H9 (cell line): ENCODE data around the gene ACOT6. TPM values are rescaled to one million over a fixed set of nuclear protein-coding genes. Genes with fewer than 3 reads are reported as not detected.

Experiments used
- DNase-seq: peaks from one replicate; pipeline ENCODE4 v3.0.0-alpha.2; 2017
- H2AFZ ChIP-seq: one replicate; pipeline ENCODE4 v1.6.1; 2013; ENCODE audit warnings: mild to moderate bottlenecking, low read length, control low read depth, moderate library complexity
- H2AK5ac ChIP-seq: 2 replicates; pipeline ENCODE4 v1.6.1; 2013; ENCODE audit warnings: low read length, control low read depth, mixed read lengths; ENCODE audit not compliant: insufficient read length
- H2BK120ac ChIP-seq: one replicate; pipeline ENCODE4 v1.6.1; 2013; ENCODE audit warnings: low read depth, mild to moderate bottlenecking, low read length, control low read depth, inconsistent platforms; ENCODE audit not compliant: poor library complexity, severe bottlenecking
- H2BK12ac ChIP-seq: 2 replicates; pipeline ENCODE4 v1.6.1; 2013; ENCODE audit warnings: low read length, control low read depth, mixed read lengths, low read depth; ENCODE audit not compliant: insufficient read length
- H2BK15ac ChIP-seq: 2 replicates; pipeline ENCODE4 v1.6.1; 2013; ENCODE audit warnings: low read depth, low read length, control low read depth
- H2BK20ac ChIP-seq: one replicate; pipeline ENCODE4 v1.6.1; 2013; ENCODE audit warnings: low read depth, mild to moderate bottlenecking, low read length, control low read depth, inconsistent platforms; ENCODE audit not compliant: poor library complexity, severe bottlenecking
- H2BK5ac ChIP-seq: 2 replicates; pipeline ENCODE4 v1.6.1; 2013; ENCODE audit warnings: low read length, control low read depth, mixed read lengths; ENCODE audit not compliant: insufficient read length
- H3K14ac ChIP-seq: 2 replicates; pipeline ENCODE4 v1.6.1; 2013; ENCODE audit warnings: low read length, control low read depth; ENCODE audit not compliant: insufficient read depth
- H3K18ac ChIP-seq: 2 replicates; pipeline ENCODE4 v1.6.1; 2013; ENCODE audit warnings: low read depth, mild to moderate bottlenecking, mixed read lengths, low read length, control low read depth; ENCODE audit not compliant: insufficient read length
- H3K23ac ChIP-seq: 2 replicates; pipeline ENCODE4 v1.6.1; 2013; ENCODE audit warnings: low read length, control low read depth, mixed read lengths, low read depth; ENCODE audit not compliant: insufficient read length
- H3K23me2 ChIP-seq: 2 replicates; pipeline ENCODE4 v1.6.1; 2013; ENCODE audit warnings: low read depth, mild to moderate bottlenecking, mixed read lengths, low read length, control low read depth; ENCODE audit not compliant: insufficient read length, poor library complexity, severe bottlenecking
- H3K27ac ChIP-seq: 2 replicates; pipeline ENCODE4 v1.5.1; 2013; ENCODE audit warnings: low read length, control low read depth, mixed read lengths, low read depth; ENCODE audit not compliant: insufficient read length
- H3K27me3 ChIP-seq: 2 replicates; pipeline ENCODE4 v1.6.1; 2013; ENCODE audit warnings: low read length, control low read depth, inconsistent platforms; ENCODE audit not compliant: insufficient read depth
- H3K4ac ChIP-seq: 2 replicates; pipeline ENCODE4 v1.6.1; 2013; ENCODE audit warnings: low read depth, mild to moderate bottlenecking, control low read depth, inconsistent platforms, low read length, moderate library complexity
- H3K4me1 ChIP-seq: 2 replicates; pipeline ENCODE4 v1.6.1; 2013; ENCODE audit warnings: low read length, control low read depth, inconsistent platforms; ENCODE audit not compliant: insufficient read depth
- H3K4me2 ChIP-seq: 2 replicates; pipeline ENCODE4 v1.6.1; 2013; ENCODE audit warnings: low read length, control low read depth, mixed read lengths; ENCODE audit not compliant: insufficient read length, insufficient read depth
- H3K56ac ChIP-seq: 2 replicates; pipeline ENCODE4 v1.6.1; 2013; ENCODE audit warnings: low read depth, mild to moderate bottlenecking, mixed read lengths, low read length, control low read depth; ENCODE audit not compliant: insufficient read length
- H3K79me1 ChIP-seq: 2 replicates; pipeline ENCODE4 v1.6.1; 2013; ENCODE audit warnings: low read depth, mild to moderate bottlenecking, moderate library complexity, low read length, control low read depth, inconsistent platforms; ENCODE audit not compliant: insufficient read depth, poor library complexity, severe bottlenecking
- H3K79me2 ChIP-seq: 2 replicates; pipeline ENCODE4 v1.6.1; 2013; ENCODE audit warnings: low read length, control low read depth, inconsistent platforms; ENCODE audit not compliant: insufficient read depth
- H3K9ac ChIP-seq: 2 replicates; pipeline ENCODE4 v1.6.1; 2013; ENCODE audit warnings: low read length, control low read depth, mixed read lengths; ENCODE audit not compliant: insufficient read length; ENCODE audit errors: extremely low read depth
- H3K9me3 ChIP-seq: one replicate; pipeline ENCODE4 v1.6.1; 2013; ENCODE audit warnings: low read depth, low read length, inconsistent platforms; ENCODE audit not compliant: control insufficient read depth
- H3T11ph ChIP-seq: one replicate; pipeline ENCODE4 v1.6.1; 2013; ENCODE audit warnings: mild to moderate bottlenecking, low read length, control low read depth, inconsistent platforms
- H4K20me1 ChIP-seq: one replicate; pipeline ENCODE4 v1.6.1; 2013; ENCODE audit not compliant: control insufficient read depth, insufficient read length, insufficient read depth
- H4K5ac ChIP-seq: 2 replicates; pipeline ENCODE4 v1.6.1; 2013; ENCODE audit warnings: low read depth, mild to moderate bottlenecking, mixed read lengths, low read length, control low read depth; ENCODE audit not compliant: insufficient read length
- H4K8ac ChIP-seq: replicated peaks from 2 replicates; pipeline ENCODE4 v1.6.1; 2013; ENCODE audit warnings: low read length, control low read depth, mixed read lengths, low read depth; ENCODE audit not compliant: insufficient read length
- H4K91ac ChIP-seq: 2 replicates; pipeline ENCODE4 v1.6.1; 2013; ENCODE audit warnings: low read depth, mild to moderate bottlenecking, moderate library complexity, mixed read lengths, low read length, control low read depth; ENCODE audit not compliant: insufficient read length
- H3K27ac Mint-ChIP-seq, 3 experiments: 2 replicates in 2 of 3; 3 replicates in 1 of 3; pipeline ENCODE4 v1.8.0; 2020 to 2021; ENCODE audit warnings: mixed read lengths in 3 of 3, mild to moderate bottlenecking in 1 of 3, moderate library complexity in 1 of 3
- H3K27me3 Mint-ChIP-seq: 2 replicates; pipeline ENCODE4 v1.8.0; 2021; ENCODE audit warnings: low read depth, mild to moderate bottlenecking, moderate library complexity, mixed read lengths
- H3K36me3 Mint-ChIP-seq, 3 experiments: 2 replicates in 2 of 3; 3 replicates in 1 of 3; pipeline ENCODE4 v1.8.0; 2020 to 2021; ENCODE audit warnings: low read depth in 3 of 3, mixed read lengths in 3 of 3; ENCODE audit not compliant: insufficient read depth in 1 of 3
- H3K4me1 Mint-ChIP-seq, 2 experiments: 2 replicates each; pipeline ENCODE4 v1.8.0; 2020; ENCODE audit warnings: mixed read lengths in 2 of 2
- H3K4me3 Mint-ChIP-seq, 2 experiments: 2 replicates in 1 of 2; 3 replicates in 1 of 2; pipeline ENCODE4 v1.8.0; 2020 to 2021; ENCODE audit warnings: mild to moderate bottlenecking in 2 of 2, mixed read lengths in 2 of 2, moderate library complexity in 1 of 2
- H3K9me3 Mint-ChIP-seq, 2 experiments: 2 replicates in 1 of 2; 3 replicates in 1 of 2; pipeline ENCODE4 v1.8.0; 2020; ENCODE audit warnings: mild to moderate bottlenecking in 2 of 2, mixed read lengths in 2 of 2, moderate library complexity in 1 of 2
- WGBS: extraction: QIAGEN DNeasy Blood & Tissue Kit; methylation state at CpG from one replicate; pipeline ENCODE4 v1.1.7; 2013; ENCODE audit warnings: missing lambda C conversion rate, low lambda C conversion rate, mixed read lengths; ENCODE audit not compliant: insufficient read length; ENCODE audit errors: extremely low coverage; 5-methylcytosine and 5-hydroxymethylcytosine counted together
- total RNA-seq: library from RNA; stranded (reverse); gene quantifications from 2 replicates; pipeline ENCODE4 v1.2.1, GENCODE V29; 2021
- TF ChIP-seq, protein P1 (sequence below): fragments of 200-600 bp; sonication (generic); conservative IDR thresholded peaks from 3 replicates; pipeline ENCODE4 v1.8.0; 2021; ENCODE audit warnings: antibody characterized with exemption, mild to moderate bottlenecking

ACOT6 gene
- total RNA-seq, 1 experiment from 2014 or later, result not detected

DNA sequence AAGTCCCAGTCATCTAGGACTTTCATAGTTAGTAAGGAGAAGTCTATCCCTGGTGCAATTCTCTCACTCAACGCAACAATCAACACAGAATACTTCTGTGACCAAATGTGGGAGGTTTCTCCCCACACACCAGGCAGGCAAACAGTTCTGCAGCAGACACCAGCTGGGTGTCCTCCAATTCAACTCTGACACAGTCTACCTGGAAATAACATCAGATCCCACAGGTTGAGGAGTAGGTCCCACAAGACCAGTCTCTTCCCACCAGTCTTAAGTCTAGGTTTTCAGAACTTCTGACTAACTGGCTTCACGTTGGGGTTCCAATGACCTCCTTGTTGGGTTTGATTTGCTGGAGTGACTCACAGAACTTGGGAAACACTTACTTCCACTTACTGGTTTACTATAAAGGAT is 14.8 kb downstream of the ACOT6 start:
- no peak overlapping the region for H2BK15ac ChIP-seq
- H2BK12ac ChIP-seq, result no peak overlapping the region
- TF ChIP-seq, protein P1, sequence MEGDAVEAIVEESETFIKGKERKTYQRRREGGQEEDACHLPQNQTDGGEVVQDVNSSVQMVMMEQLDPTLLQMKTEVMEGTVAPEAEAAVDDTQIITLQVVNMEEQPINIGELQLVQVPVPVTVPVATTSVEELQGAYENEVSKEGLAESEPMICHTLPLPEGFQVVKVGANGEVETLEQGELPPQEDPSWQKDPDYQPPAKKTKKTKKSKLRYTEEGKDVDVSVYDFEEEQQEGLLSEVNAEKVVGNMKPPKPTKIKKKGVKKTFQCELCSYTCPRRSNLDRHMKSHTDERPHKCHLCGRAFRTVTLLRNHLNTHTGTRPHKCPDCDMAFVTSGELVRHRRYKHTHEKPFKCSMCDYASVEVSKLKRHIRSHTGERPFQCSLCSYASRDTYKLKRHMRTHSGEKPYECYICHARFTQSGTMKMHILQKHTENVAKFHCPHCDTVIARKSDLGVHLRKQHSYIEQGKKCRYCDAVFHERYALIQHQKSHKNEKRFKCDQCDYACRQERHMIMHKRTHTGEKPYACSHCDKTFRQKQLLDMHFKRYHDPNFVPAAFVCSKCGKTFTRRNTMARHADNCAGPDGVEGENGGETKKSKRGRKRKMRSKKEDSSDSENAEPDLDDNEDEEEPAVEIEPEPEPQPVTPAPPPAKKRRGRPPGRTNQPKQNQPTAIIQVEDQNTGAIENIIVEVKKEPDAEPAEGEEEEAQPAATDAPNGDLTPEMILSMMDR, result no peak
- no peak overlapping the region for H3K4ac ChIP-seq
- no peak overlapping the region for H3K9ac ChIP-seq
- Mint-ChIP-seq H3K4me1 (peaks cover 2 to 5% of the 10 kb centered on the region in 2 experiments; a peak in 2 of 4 replicates), H3K36me3 (peaks cover 0 to 4% (median 0%) of the 10 kb centered on the region in 3 experiments; a peak in 3 of 7 replicates), H3K27me3 (no peaks in the 10 kb centered on the region), H3K4me3 (no peak overlapping the region), H3K9me3 (peaks cover 0 to 2% of the 10 kb centered on the region in 2 experiments; a peak in 1 of 5 replicates), H3K27ac (no peak overlapping the region)
- H3K27me3 ChIP-seq, result no peaks in the 10 kb centered on the region
- no peaks in the 10 kb centered on the region; the same call in 1 of the 2 replicates for H3K79me2 ChIP-seq
- H2BK120ac ChIP-seq, result no peak overlapping the region
- no peak for DNase-seq
- no peak overlapping the region for H2BK20ac ChIP-seq
- no peak overlapping the region for H4K5ac ChIP-seq
- no peak overlapping the region for H3K23ac ChIP-seq
- no peak overlapping the region for H3T11ph ChIP-seq
- H3K14ac ChIP-seq, result no peak overlapping the region
- no peaks in the 10 kb centered on the region for H3K79me1 ChIP-seq
- no peak overlapping the region for H2BK5ac ChIP-seq
- H2AFZ ChIP-seq, result no peak overlapping the region
- H4K20me1 ChIP-seq, result no peaks in the 10 kb centered on the region
- no peak overlapping the region for H3K18ac ChIP-seq
- H4K8ac ChIP-seq, result no peak overlapping the region
- no peak overlapping the region for H3K4me2 ChIP-seq
- no peak overlapping the region for H3K27ac ChIP-seq
- WGBS, result no CpG with 5 or more reads among the region's 2 CpGs
- no peaks in the 10 kb centered on the region for H3K9me3 ChIP-seq
- no peaks in the 10 kb centered on the region for H3K4me1 ChIP-seq
- H2AK5ac ChIP-seq, result no peak overlapping the region
- H3K56ac ChIP-seq, result no peak overlapping the region
- no peaks in the 10 kb centered on the region for H3K23me2 ChIP-seq
- no peak overlapping the region for H4K91ac ChIP-seq
